Activated naive CD8-positive, alpha-beta T cell treated with anti-CD3 and anti-CD28 coated beads for 36 hours (primary cell): ENCODE data around the gene PAM. TPM values are rescaled to one million over a fixed set of nuclear protein-coding genes. Genes with fewer than 3 reads are reported as not detected.

Experiments
- DNase-seq: peaks from one replicate; pipeline ENCODE4 v3.0.0; 2021
- H3K27ac Mint-ChIP-seq: one replicate; pipeline ENCODE4 v1.8.0; 2022; ENCODE audit warnings: mild to moderate bottlenecking, moderate library complexity, mixed read lengths
- H3K27me3 Mint-ChIP-seq: one replicate; pipeline ENCODE4 v1.8.0; 2022; ENCODE audit warnings: mild to moderate bottlenecking, mixed read lengths
- H3K36me3 Mint-ChIP-seq: one replicate; pipeline ENCODE4 v1.8.0; 2021; ENCODE audit warnings: mild to moderate bottlenecking, mixed read lengths
- H3K4me1 Mint-ChIP-seq: one replicate; pipeline ENCODE4 v1.8.0; 2021; ENCODE audit warnings: mixed read lengths
- H3K4me3 Mint-ChIP-seq: one replicate; pipeline ENCODE4 v1.8.0; 2022; ENCODE audit warnings: mild to moderate bottlenecking, moderate library complexity, mixed read lengths
- H3K9me3 Mint-ChIP-seq: one replicate; pipeline ENCODE4 v1.8.0; 2022; ENCODE audit warnings: mixed read lengths
- total RNA-seq, 2 experiments: library from RNA; stranded (reverse); gene quantifications; one replicate each; pipeline ENCODE4 v1.2.3, GENCODE V29; 2021

The PAM gene
- 10 to 100 TPM; 42.0 to 54.0 TPM for total RNA-seq

GRCh38 chr5:102754767-102755431, at the start of gene PAM:
Gene PAM (plus strand): TSS chr5:102755305. CDS start chr5:102866196, 110,891 bp downstream.
- H3K9me3 Mint-ChIP-seq: peaks cover 6% of the 10 kb centered on the region
- H3K4me1 Mint-ChIP-seq: peaks cover 39% of the 10 kb centered on the region
- peaks cover 26% of the 10 kb centered on the region for H3K27me3 Mint-ChIP-seq
- peaks cover 20% of the 10 kb centered on the region for H3K36me3 Mint-ChIP-seq
- H3K27ac Mint-ChIP-seq: peak within 1 kb of the TSS; percentile 96
- DNase-seq: peak; percentile 86
- peak within 1 kb of the TSS; percentile 97 for H3K4me3 Mint-ChIP-seq

GRCh38 chr5:102711525-102712385, 43.4 kb upstream of the PAM start:
- Mint-ChIP-seq H3K4me3 (no peak overlapping the region), H3K4me1 (no peaks in the 10 kb centered on the region), H3K27ac (no peak overlapping the region), H3K36me3 (peaks cover 1% of the 10 kb centered on the region), H3K27me3 (peaks cover 20% of the 10 kb centered on the region), H3K9me3 (peaks cover 11% of the 10 kb centered on the region)
- no peak for DNase-seq

DNA sequence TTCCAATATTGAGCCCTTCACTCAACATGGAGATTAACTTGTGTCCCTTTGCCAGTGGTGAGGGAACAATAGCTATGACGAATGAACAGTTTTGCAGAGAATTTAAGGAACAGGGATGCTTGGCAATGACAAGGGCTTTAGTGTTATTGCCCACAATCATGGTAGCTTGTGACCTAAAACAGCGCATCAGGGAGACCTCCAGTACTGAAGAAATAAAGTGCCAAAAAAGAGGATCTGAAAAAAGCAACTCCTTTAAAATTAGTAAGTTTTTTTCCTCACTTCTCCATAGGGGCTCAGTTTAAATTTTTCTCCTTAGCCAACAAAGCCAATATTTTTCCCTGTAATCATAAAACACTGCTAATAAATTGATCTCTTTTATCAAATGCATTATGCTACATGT, 41.8 kb upstream of the PAM start:
- Mint-ChIP-seq H3K9me3 (peaks cover 11% of the 10 kb centered on the region), H3K27me3 (peaks cover 27% of the 10 kb centered on the region), H3K36me3 (peaks cover 1% of the 10 kb centered on the region), H3K4me3 (no peak overlapping the region), H3K27ac (no peak overlapping the region), H3K4me1 (no peaks in the 10 kb centered on the region)
- no peak for DNase-seq

- peaks cover 10% of the 10 kb centered on the region for H3K9me3 Mint-ChIP-seq
- peaks cover under 1% of the 10 kb centered on the region for H3K36me3 Mint-ChIP-seq
- no peak for DNase-seq
- H3K27me3 Mint-ChIP-seq: peaks cover 27% of the 10 kb centered on the region
- no peak overlapping the region for H3K4me3 Mint-ChIP-seq
- H3K4me1 Mint-ChIP-seq: no peaks in the 10 kb centered on the region
- H3K27ac Mint-ChIP-seq: no peak overlapping the region
Observed at GRCh38 chr5:102713682-102714231, 41.3 kb upstream of the PAM start.

DNA sequence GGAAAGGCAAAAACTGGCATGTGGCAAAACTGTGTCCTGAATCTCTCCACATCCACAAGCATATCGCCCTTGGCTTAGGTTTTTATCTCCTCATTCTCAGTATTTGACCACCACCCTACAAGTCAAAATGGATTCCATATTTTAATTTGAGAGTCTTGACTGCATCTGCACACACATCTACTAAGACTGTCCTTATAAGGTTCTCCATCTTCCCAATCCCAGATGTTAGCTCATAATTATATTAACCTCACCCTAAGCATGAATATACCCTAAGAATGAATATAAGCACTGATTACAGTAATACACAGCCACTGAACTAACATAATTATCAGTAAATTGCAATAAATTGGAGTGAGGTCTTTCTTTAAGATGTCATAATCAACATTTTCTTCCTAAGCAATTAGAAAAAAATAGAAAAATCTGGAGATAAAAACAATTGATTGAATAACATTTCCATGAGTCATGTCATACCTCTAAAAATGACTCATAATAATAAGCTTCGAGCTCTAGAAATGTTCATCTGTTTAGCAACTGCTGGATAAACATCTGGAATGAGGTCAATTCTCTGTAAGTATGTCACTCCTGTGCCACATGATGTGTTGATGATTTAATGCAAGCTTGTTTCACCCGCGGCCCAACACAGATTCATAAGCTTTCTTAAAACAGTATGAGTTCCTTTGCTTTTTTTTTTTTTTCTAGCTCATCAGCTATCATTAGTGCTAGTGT, 39.9 kb upstream of the PAM start:
- Mint-ChIP-seq H3K9me3 (peaks cover 2% of the 10 kb centered on the region), H3K4me3 (no peak overlapping the region), H3K36me3 (no peaks in the 10 kb centered on the region), H3K27me3 (peaks cover 26% of the 10 kb centered on the region), H3K4me1 (no peaks in the 10 kb centered on the region), H3K27ac (no peak overlapping the region)
- no peak for DNase-seq

DNA sequence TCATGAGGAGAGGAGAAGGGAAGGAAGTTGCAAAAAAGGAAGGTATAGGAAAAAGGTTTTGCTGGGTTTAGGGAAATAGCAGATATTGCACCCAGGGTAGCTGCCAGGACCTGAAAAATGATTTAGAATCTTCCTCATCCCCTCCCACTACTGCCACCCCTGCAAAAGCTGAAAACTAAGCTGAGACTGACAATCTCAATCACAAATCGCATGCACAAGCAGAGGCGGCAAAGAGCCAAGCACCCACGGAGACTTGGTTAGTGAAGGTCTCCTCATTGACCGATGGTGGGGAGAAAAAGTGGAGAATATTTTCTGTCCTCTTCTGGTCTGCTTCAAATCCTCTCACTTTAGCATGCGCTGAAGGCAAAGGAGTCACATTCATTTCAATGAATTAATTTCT, 39.1 kb upstream of the PAM start:
- H3K4me1 Mint-ChIP-seq: no peaks in the 10 kb centered on the region
- H3K27me3 Mint-ChIP-seq: peaks cover 27% of the 10 kb centered on the region
- no peak for DNase-seq
- H3K36me3 Mint-ChIP-seq: no peaks in the 10 kb centered on the region
- no peak overlapping the region for H3K27ac Mint-ChIP-seq
- no peak overlapping the region for H3K4me3 Mint-ChIP-seq
- H3K9me3 Mint-ChIP-seq: no peaks in the 10 kb centered on the region

GRCh38 chr5:102718819-102719218, 36.3 kb upstream of the PAM start:
- Mint-ChIP-seq H3K27me3 (peaks cover 44% of the 10 kb centered on the region), H3K27ac (no peak overlapping the region), H3K9me3 (no peaks in the 10 kb centered on the region), H3K4me3 (no peak overlapping the region), H3K36me3 (no peaks in the 10 kb centered on the region), H3K4me1 (no peaks in the 10 kb centered on the region)
- DNase-seq: no peak

GRCh38 chr5:102719886-102720285, 35.2 kb upstream of the PAM start:
- Mint-ChIP-seq H3K36me3 (no peaks in the 10 kb centered on the region), H3K9me3 (no peaks in the 10 kb centered on the region), H3K4me1 (no peaks in the 10 kb centered on the region), H3K27me3 (peaks cover 38% of the 10 kb centered on the region), H3K27ac (no peak overlapping the region), H3K4me3 (no peak overlapping the region)
- no peak for DNase-seq

DNA sequence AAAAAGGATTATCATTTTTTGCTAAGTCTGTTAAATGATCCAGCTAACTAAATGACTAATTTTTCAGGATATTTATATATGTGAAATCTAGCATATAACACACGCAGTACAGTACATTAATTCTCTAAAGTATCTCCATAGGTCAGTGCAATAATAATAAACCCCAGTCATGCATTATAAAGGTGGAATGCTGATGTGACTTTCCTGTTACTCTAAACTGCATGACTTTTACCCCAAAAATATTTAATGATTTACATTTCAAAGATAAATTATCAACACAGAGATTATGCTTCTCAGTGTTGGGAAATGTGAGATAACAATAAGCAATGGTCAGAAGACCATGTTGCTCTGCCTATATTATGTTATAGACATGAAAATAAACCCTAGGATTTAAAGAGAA, 34.1 kb upstream of the PAM start:
- H3K4me1 Mint-ChIP-seq: no peaks in the 10 kb centered on the region
- no peak overlapping the region for H3K4me3 Mint-ChIP-seq
- H3K27me3 Mint-ChIP-seq: peaks cover 38% of the 10 kb centered on the region
- no peaks in the 10 kb centered on the region for H3K9me3 Mint-ChIP-seq
- DNase-seq: no peak
- H3K27ac Mint-ChIP-seq: no peak overlapping the region
- H3K36me3 Mint-ChIP-seq: no peaks in the 10 kb centered on the region

GRCh38 chr5:102722931-102723330, 32.2 kb upstream of the PAM start:
- DNase-seq: no peak
- peaks cover 42% of the 10 kb centered on the region for H3K27me3 Mint-ChIP-seq
- peaks cover under 1% of the 10 kb centered on the region for H3K9me3 Mint-ChIP-seq
- H3K4me3 Mint-ChIP-seq: no peak overlapping the region
- H3K4me1 Mint-ChIP-seq: no peaks in the 10 kb centered on the region
- H3K36me3 Mint-ChIP-seq: no peaks in the 10 kb centered on the region
- no peak overlapping the region for H3K27ac Mint-ChIP-seq

DNA sequence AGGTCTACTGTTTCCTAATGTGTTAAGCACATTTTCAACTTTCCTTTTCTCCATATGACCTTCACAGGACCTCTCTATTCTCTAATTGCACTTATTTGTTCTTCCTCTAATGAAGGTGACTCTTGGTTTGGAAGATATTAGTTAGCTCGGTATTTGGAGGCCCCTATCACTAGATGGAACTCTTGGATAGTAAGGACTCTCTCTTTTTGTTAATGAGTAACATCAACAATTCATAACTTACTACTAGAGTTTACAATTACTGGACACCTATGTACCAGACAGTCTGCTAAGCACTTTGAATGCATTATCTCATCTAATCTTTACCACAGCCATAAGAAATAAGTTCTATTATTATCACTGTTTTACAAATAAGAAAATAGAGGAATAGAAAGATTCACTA, 23.4 kb upstream of the PAM start:
- no peaks in the 10 kb centered on the region for H3K4me1 Mint-ChIP-seq
- no peak overlapping the region for H3K27ac Mint-ChIP-seq
- peaks cover 25% of the 10 kb centered on the region for H3K27me3 Mint-ChIP-seq
- DNase-seq: no peak
- H3K36me3 Mint-ChIP-seq: no peaks in the 10 kb centered on the region
- H3K4me3 Mint-ChIP-seq: no peak overlapping the region
- peaks cover 2% of the 10 kb centered on the region for H3K9me3 Mint-ChIP-seq

GRCh38 chr5:102733534-102733933, 21.6 kb upstream of the PAM start:
- H3K27ac Mint-ChIP-seq: no peak overlapping the region
- no peaks in the 10 kb centered on the region for H3K9me3 Mint-ChIP-seq
- H3K27me3 Mint-ChIP-seq: peaks cover 24% of the 10 kb centered on the region
- no peaks in the 10 kb centered on the region for H3K36me3 Mint-ChIP-seq
- H3K4me3 Mint-ChIP-seq: no peak overlapping the region
- no peak for DNase-seq
- no peaks in the 10 kb centered on the region for H3K4me1 Mint-ChIP-seq

- H3K9me3 Mint-ChIP-seq: no peaks in the 10 kb centered on the region
- no peak overlapping the region for H3K27ac Mint-ChIP-seq
- no peak overlapping the region for H3K4me3 Mint-ChIP-seq
- no peak for DNase-seq
- no peaks in the 10 kb centered on the region for H3K4me1 Mint-ChIP-seq
- no peaks in the 10 kb centered on the region for H3K36me3 Mint-ChIP-seq
- peaks cover 21% of the 10 kb centered on the region for H3K27me3 Mint-ChIP-seq
Observed at GRCh38 chr5:102737161-102737560, 17.9 kb upstream of the PAM start.

GRCh38 chr5:102737805-102738469, 17.2 kb upstream of the PAM start:
- Mint-ChIP-seq H3K27ac (no peak overlapping the region), H3K27me3 (peaks cover 21% of the 10 kb centered on the region), H3K4me3 (no peak overlapping the region), H3K36me3 (no peaks in the 10 kb centered on the region), H3K9me3 (no peaks in the 10 kb centered on the region), H3K4me1 (no peaks in the 10 kb centered on the region)
- no peak for DNase-seq
